A673 (cell line): ENCODE measurements around the gene AGPAT2. TPM values are rescaled to one million over a fixed set of nuclear protein-coding genes. Genes with fewer than 3 reads are reported as not detected.

Experiments
- BruUV-seq: library from RNA; stranded (reverse); fragments of 400-500 nt; replicated peaks from 2 replicates; lab custom pipeline; 2021; lab: Mats Ljungman, UMichigan
- CTCF ChIA-PET: fragments of 300-600 bp; sonication (Branson Sonifier 250); formaldehyde crosslinking; loops from one replicate; lab custom pipeline; 2022; ENCODE audit warnings: antibody characterized with exemption; lab: Charles Lee
- POLR2A ChIA-PET: fragments of 300-600 bp; sonication (Branson Sonifier 250); formaldehyde crosslinking; loops from one replicate; lab custom pipeline; 2022; ENCODE audit warnings: antibody characterized with exemption; ENCODE audit not compliant: low non-redundant PET; lab: Charles Lee
- DNase-seq: peaks from one replicate; pipeline ENCODE4 v3.0.0-alpha.2; 2015; ENCODE audit warnings: low spot score
- H3K27ac ChIP-seq: fragments of 200-600 bp; sonication (generic); 2 replicates; pipeline ENCODE4 v1.5.1; 2016; ENCODE audit warnings: mixed run types, low read depth, mild to moderate bottlenecking, mixed read lengths, antibody characterized with exemption, low read length; ENCODE audit not compliant: poor library complexity, severe bottlenecking
- H3K27me3 ChIP-seq: fragments of 200-600 bp; sonication (generic); replicated peaks from 2 replicates; pipeline ENCODE4 v1.6.1; 2017; ENCODE audit warnings: mixed run types, low read depth, mild to moderate bottlenecking, mixed read lengths, antibody characterized with exemption, low read length; ENCODE audit not compliant: insufficient read depth, poor library complexity
- H3K36me3 ChIP-seq: fragments of 200-600 bp; sonication (generic); 2 replicates; pipeline ENCODE4 v1.6.1; 2016; ENCODE audit warnings: mixed run types, mild to moderate bottlenecking, mixed read lengths, antibody characterized with exemption, low read length; ENCODE audit not compliant: insufficient read depth, poor library complexity, severe bottlenecking
- H3K4me1 ChIP-seq: fragments of 200-600 bp; sonication (generic); 2 replicates; pipeline ENCODE4 v1.6.1; 2017; ENCODE audit warnings: mixed run types, mild to moderate bottlenecking, mixed read lengths, antibody characterized with exemption, low read length; ENCODE audit not compliant: insufficient read depth, poor library complexity, severe bottlenecking
- H3K4me3 ChIP-seq: fragments of 200-600 bp; sonication (generic); 2 replicates; pipeline ENCODE4 v1.5.1; 2016; ENCODE audit warnings: low read depth, mixed run types, mild to moderate bottlenecking, mixed read lengths, low read length; ENCODE audit not compliant: poor library complexity, severe bottlenecking
- H3K9me3 ChIP-seq: fragments of 200-600 bp; sonication (generic); 2 replicates; pipeline ENCODE4 v1.6.1; 2016; ENCODE audit warnings: mixed run types, low read depth, mild to moderate bottlenecking, mixed read lengths, antibody characterized with exemption, low read length; ENCODE audit not compliant: poor library complexity, severe bottlenecking
- EZH2 ChIP-seq: fragments of 200-600 bp; sonication (generic); IDR thresholded peaks from 2 replicates; pipeline ENCODE4 v1.6.1; 2017; ENCODE audit warnings: borderline replicate concordance, low read depth, mild to moderate bottlenecking, mixed read lengths, antibody characterized with exemption, low read length; ENCODE audit not compliant: poor library complexity, severe bottlenecking
- intact Hi-C: fragments of 100-400 bp; cut with micrococcal nuclease; formaldehyde crosslinking; loops from one replicate; pipeline ENCODE4 v1.10.0; 2022; ENCODE audit not compliant: unreplicated experiment
- total RNA-seq: library from RNA; stranded (reverse); gene quantifications from 2 replicates; pipeline ENCODE4 v1.2.3, GENCODE V29; 2021
- TF ChIP-seq, protein P1 (sequence below): fragments of 300-800, 200-600 bp; sonication (generic); conservative IDR thresholded peaks from 2 replicates; pipeline ENCODE4 v1.5.1; 2017; ENCODE audit warnings: low read depth, mild to moderate bottlenecking, antibody characterized with exemption, low read length, moderate library complexity, mixed read lengths

The AGPAT2 gene
- total RNA-seq, 1 experiment from 2014 or later = 57.7 TPM

DNA sequence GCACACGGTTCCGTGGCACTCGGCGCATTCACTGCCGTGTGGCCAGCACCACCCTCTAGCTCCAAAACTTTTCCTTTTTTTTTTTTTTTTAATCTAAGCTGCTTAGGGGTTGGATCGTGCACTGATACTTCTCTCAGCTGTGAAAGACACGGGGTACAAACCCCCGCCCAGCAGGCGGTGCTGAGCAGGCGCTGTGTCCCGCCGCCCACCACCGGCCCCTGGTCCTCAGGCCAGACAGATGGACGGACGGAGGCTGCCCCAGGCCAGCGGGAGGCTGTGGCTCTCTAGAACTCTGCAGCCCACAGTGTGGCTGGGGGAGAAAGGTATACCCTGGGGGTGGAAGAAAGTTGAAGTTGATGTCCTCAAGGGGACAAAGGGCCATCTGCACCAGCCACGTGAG is 6.2 kb downstream of the AGPAT2 start:
- POLR2A ChIA-PET = no interaction called here
- Histone ChIP-seq H3K36me3 (no peaks in the 10 kb centered on the region), H3K4me1 (peaks cover 22% of the 10 kb centered on the region), H3K9me3 (no peaks in the 10 kb centered on the region), H3K4me3 (no peak overlapping the region), H3K27me3 (no peaks in the 10 kb centered on the region), H3K27ac (peak overlapping the region; percentile 16)
- TF ChIP-seq EZH2 = no peak
- TF ChIP-seq, protein P1, sequence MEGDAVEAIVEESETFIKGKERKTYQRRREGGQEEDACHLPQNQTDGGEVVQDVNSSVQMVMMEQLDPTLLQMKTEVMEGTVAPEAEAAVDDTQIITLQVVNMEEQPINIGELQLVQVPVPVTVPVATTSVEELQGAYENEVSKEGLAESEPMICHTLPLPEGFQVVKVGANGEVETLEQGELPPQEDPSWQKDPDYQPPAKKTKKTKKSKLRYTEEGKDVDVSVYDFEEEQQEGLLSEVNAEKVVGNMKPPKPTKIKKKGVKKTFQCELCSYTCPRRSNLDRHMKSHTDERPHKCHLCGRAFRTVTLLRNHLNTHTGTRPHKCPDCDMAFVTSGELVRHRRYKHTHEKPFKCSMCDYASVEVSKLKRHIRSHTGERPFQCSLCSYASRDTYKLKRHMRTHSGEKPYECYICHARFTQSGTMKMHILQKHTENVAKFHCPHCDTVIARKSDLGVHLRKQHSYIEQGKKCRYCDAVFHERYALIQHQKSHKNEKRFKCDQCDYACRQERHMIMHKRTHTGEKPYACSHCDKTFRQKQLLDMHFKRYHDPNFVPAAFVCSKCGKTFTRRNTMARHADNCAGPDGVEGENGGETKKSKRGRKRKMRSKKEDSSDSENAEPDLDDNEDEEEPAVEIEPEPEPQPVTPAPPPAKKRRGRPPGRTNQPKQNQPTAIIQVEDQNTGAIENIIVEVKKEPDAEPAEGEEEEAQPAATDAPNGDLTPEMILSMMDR = no peak
- no peak for DNase-seq
- CTCF ChIA-PET = interaction anchor here (0.8 kb wide), 1 partner anchor 9 kb away, joined by 3 read pairs; no protein-coding TSS in a partner anchor
- BruUV-seq = no TSS peak
- intact Hi-C loops = no loop called here

DNA sequence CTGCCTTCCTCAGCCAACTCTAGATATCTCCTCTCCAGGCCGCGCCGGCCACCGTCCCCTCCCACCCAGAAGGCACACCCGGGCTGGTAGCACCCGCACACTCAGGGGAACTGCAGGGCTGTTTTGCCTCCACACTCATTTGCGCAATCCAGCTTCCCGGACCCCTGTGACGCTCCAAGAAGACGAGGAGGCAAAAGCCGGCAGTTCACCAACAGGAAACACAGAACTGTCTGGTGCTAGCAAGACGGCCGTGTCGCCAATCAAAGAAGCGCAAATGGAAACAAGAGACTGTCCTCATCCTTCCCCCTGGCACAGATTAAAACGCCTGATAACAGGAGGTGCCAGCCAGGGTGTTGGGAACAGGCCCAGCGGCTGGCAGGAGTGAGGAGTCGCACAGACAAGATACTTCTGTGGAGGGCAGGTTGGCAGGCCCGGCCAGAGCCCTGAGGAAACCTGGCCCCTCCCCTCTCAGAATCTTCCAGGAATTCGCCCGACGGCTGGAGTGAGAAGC is 7.8 kb downstream of the AGPAT2 start:
- CTCF ChIA-PET = no interaction called here
- POLR2A ChIA-PET = no interaction called here
- BruUV-seq = no TSS peak

DNA sequence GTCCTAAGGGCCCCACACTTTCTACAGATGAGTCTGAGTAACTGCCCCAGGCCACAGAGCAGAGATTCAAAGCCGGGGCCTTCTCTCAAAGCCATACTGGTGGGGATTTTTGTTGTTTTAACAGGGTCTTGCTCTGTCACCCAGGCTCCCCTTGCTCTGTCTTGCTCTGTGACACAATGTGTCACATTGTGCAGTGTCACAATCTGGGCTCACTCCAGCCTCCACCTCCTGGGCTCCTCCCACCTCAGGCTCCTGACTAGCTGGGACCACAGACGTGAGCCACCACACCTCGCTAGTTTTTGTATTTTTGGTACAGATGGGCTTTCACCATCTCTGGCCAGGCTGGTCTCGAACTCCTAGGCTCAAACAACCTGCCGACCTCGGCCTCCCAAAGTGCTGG is 8.6 kb downstream of the AGPAT2 start:
- peak overlapping the region; percentile 70 for H3K27ac ChIP-seq
- ChIA-PET POLR2A (no interaction called here), CTCF (no interaction called here)
- peaks cover 16% of the 10 kb centered on the region for H3K4me1 ChIP-seq
- peaks cover 5% of the 10 kb centered on the region for H3K36me3 ChIP-seq
- no peak overlapping the region for H3K4me3 ChIP-seq
- intact Hi-C loops = no loop called here
- no TSS peak for BruUV-seq
- H3K27me3 ChIP-seq = no peaks in the 10 kb centered on the region
- DNase-seq = no peak
- no peaks in the 10 kb centered on the region for H3K9me3 ChIP-seq
- TF ChIP-seq, protein P1 = no peak
- TF ChIP-seq EZH2 = no peak

More for the DNA sequence above, 7.8 kb downstream of the AGPAT2 start:
- Histone ChIP-seq H3K36me3 (peaks cover 1% of the 10 kb centered on the region), H3K9me3 (no peaks in the 10 kb centered on the region), H3K4me3 (no peak overlapping the region), H3K4me1 (peaks cover 16% of the 10 kb centered on the region), H3K27me3 (no peaks in the 10 kb centered on the region), H3K27ac (peak overlapping the region; percentile 70)
- no peak for TF ChIP-seq EZH2
- intact Hi-C loops = no loop called here
- DNase-seq = peak; percentile 90

DNA sequence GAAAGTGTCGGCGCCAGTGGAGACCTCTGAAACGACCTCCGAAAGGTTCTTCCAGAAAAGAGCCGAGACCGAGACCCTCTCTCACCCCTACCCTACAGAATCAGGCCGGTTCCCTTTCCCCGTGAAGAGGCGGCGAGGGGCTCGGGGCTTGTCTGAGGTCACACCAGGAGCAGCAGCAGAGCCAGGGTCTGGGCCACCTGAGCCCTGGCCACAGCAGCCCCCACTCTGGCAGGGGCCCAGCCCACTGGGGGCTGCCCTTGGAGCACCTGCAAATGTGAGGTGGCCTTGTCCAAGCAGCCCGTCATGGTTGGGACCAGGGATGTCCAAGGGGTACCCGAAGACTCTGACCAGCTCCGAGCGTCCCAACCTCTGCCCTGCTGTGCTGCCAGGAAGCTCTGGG is 9.2 kb downstream of the AGPAT2 start:
- H3K36me3 ChIP-seq = peaks cover 6% of the 10 kb centered on the region
- no TSS peak for BruUV-seq
- intact Hi-C loops = no loop called here
- H3K4me1 ChIP-seq = peaks cover 16% of the 10 kb centered on the region
- no peak for DNase-seq
- ChIA-PET CTCF (no interaction called here), POLR2A (no interaction called here)
- TF ChIP-seq EZH2 = no peak
- TF ChIP-seq, protein P1 = no peak
- H3K9me3 ChIP-seq = no peaks in the 10 kb centered on the region
- no peak overlapping the region for H3K27ac ChIP-seq
- no peaks in the 10 kb centered on the region for H3K27me3 ChIP-seq
- no peak overlapping the region for H3K4me3 ChIP-seq
